ENCODE results near the gene RRP7A.
"Not testable (repeated sequence)": the region's sequence is repeated elsewhere in the genome, so short reads cannot be mapped to it uniquely, and the experiment has no call there.

The RRP7A gene

DNA sequence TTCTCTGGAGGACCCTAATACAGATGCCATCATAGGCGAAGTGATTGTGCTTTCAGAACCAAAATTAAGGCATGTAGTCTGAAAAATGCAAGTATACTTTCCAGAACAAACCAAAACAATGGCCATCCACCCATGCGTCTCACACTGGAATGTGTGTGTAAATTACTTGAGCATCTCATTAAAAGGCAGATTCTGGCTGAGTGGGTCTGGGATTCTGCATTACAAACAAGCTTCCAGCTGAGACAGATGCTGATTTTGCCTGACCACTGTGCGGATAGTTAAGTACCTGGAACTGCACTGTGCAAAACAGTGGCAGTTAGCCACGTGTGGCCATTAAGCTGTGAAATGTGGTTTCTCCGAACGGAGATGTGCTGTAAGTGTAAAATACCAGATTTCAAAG, 26.2 kb downstream of the RRP7A start:
- no peak for DNase-seq

DNA sequence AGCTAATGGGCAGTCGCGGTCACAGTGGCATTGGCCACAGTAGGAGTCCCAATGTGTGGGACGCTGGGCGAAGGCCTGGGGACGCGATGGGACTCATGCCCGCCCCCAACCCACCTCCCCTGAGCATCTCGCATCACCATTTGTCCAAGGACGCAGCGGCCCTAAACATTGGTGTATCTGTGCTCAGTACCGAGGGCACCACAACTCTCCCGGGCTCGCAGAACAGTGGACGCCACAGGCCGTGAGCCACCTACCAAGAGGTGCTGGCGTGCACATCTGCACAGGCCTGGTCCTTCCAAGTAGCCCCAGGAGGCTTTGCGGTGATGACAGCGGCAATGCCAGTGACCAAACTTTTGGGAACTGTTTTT, 27.3 kb downstream of the RRP7A start:
- no peak for DNase-seq

DNA sequence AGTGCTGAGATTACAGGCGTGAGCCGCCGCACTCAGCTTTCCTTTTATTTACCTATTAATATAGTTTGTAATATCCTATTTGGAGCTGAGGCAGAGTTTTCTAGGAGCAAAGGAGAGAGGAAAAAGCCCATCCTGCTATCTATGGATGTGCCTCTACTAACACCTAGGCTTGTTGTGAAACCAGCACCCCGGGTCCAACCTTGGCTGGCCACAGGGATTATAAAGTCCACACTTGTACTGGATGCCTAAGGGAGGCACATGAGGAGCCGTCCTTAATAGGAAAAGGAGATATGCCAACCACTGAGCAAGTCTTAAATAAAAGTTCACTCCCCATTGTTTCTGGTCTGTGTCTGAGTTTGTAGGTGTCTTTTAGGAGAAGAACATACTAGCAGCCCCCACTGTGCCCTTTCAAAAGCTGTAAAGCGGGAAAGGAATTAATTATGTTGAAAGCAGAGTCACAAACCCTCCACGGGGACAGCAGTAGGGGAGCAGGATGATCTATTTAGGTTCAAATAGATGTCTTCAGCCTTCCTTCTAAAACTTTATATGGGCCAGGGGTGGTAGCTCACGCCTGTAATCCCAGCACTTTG, 29.3 kb downstream of the RRP7A start:
- no peak for DNase-seq

DNA sequence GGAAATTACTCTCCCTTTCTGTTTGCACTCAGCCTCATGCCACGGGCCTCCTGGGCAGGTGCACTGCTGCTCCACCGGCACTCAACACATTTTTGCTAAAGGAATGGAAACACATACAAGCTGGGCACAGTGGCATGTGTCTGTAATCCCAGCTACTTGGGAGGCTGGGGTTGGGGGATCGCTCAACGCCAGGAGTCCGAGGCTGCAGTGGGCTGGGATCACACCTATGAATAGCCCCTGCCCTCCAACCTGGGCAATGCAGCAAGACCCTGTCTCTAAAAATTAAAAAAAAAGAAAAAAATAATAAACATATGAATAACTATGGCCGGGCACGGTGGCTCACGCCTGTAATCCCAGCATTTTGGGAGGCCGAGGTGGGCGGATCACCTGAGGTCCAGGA, 30.6 kb downstream of the RRP7A start:
- no peak for DNase-seq

DNA sequence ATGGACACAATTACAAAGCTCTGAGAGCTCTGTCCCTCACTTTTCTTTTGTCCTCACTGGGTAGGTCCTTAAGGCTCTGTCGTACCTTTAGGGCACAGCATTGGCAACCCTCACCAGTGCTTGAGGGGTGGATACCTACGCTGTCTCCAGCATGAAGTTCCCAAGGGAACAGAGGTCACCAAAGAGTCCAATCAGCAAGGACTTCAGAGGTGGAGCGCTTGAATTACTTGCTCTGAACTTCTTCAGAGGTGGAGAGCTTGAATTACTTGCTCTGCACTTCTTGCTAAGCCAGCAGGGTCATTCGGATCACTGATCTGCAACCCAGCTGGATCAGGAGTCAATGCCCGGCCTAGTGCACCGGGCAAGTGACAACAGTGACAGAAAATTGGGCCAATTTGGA, 35.1 kb downstream of the RRP7A start:
- DNase-seq = no peak

DNA sequence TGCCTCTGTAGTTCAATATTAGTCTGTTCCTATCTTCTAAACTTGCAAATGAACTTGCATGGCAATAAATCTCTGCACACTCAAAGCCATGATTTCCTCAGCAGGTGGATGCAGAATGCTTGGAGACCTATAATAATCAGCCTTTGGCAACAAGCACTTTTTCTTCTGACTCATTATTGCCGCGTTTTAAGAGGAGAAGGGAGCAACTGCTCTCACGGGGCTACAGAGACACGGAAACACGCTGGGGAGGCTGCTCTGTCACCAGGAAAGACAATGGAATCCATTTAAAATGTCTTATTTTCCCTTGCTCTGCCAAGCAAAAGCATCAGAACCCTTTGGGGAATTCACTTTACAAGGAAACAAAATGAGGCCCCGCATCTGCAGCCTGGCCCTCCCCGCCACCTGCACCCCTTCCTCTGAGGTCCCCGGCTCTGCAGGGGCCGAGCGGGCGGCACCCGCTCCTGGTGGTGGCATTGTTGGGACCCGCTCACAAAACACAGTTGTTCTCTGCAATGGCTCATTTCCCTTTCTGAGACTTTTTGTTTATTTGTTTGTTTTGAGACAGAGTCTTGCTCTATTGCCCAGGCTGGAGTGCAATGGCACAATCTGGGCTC, 35.9 kb downstream of the RRP7A start:
- not testable (repeated sequence) for DNase-seq

DNA sequence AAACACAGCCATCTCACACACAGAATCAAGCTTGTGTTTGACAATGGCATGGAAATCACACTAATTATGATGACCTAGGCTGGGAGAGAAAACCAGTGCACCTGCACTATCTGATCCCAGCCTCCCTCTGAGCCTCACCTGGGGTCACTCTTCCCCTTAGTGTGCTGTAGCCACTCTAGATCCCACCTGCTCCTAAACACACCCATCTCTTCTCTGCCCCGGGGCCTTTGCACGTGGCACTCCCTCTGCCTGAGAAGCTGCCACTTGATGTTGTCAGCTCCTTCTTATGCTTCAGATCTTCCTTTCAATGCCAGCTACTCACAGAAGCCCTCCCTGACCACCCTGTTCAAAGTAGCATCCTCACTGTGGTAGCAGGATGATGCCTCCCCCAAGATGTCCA, 44.5 kb downstream of the RRP7A start:
- no peak for DNase-seq

DNA sequence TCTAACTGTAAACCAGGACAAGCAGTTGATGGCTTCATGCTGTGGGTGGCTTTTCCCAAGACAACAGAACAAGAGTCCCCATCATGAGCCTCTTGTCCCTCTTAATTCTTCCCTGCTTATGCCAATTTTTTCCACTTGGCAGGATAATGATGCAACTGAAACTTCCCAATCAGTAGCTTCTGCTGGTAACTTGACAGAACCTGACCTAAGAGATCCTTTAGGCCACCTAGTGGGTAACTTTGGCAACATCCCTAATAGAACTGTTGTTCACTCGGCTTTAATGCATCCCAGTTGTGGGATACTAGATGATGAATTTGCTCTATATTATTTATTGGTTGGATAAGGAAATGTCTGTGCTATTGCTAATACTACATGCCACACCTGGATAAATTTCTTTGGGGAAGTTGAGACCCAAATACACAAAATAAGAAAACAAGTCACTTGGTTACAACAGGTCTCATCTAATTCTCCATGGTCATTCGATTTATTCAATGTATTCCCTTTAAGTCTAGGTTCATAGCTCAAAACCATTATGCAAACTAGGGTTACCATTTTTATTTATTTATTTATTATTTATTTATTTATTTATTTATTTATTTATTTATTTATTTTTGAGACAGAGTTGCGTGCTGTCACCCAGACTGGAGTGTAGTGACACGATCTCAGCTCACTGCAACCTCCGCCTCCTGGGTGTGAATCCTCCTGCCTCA, 46.0 kb downstream of the RRP7A start:
- DNase-seq = peak; percentile 42 to 65

DNA sequence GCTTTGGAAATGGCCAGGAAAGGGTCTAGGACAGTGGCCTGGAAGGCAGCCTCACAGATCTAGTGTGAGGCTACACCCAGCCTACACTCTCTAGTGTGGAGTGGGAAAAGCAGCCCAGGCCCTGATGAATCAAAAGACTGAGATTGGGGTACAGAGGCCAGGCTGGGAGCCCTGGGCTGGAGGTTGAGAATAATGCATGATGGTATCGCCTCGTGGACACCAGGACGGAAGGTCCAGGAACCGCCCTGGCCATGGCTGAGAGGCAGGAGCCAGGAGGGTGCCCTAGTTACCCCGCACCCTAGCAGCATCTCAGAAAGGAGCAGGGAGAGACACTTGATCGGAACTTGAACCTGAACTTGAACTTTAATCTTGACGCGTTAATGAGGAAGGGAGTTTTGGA, 46.9 kb downstream of the RRP7A start:
- DNase-seq = no peak

DNA sequence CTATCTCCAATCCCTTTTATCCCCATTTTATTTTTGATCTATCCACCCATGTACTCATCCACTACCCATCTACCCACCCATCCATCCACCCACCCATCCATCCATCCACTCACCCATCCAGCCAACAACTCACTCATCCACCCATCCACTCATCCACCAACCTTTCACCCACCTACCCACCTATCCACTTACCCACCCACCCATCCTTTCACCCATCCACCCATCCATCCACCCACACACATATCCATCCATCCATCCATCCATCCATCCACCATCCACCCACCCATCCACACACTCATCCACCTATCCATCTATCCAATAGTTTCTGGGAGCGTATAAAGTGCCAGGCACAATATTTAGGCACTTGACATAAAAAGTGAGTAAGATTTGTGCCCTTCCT, 48.2 kb downstream of the RRP7A start:
- no peak for DNase-seq

DNA sequence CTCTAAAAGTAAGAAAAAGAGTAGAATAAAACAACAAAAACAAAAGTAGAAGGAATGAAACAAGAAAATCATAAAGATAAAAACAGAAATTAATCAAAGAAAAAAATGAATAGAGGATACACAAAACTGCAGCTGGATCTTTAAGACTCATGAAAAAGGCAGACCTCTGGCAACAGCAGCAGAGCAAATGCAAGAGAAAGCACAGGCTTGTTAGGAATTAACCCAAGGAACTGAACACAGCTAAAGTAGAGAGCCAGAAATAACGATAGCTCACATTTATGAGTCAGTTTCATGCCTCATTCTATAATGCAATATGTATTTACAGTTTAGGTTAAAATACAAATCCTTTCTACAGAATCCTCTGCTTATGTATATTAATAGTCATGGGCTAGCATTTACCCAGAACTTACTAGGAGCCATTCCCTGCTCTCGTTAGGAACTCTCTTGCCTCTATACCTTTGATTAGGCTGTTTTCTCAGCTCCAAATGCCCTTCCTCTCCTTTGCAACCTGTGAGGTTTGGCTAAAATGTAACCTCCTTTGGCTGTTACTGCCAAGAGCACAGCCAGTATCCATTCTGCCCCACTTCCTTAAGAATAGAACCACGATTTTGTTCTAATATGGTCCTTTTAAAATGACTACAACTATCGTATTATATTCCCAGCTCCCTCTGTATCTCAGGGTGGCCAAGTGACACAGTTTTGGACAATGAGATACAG, 49.1 kb downstream of the RRP7A start:
- DNase-seq = no peak

DNA sequence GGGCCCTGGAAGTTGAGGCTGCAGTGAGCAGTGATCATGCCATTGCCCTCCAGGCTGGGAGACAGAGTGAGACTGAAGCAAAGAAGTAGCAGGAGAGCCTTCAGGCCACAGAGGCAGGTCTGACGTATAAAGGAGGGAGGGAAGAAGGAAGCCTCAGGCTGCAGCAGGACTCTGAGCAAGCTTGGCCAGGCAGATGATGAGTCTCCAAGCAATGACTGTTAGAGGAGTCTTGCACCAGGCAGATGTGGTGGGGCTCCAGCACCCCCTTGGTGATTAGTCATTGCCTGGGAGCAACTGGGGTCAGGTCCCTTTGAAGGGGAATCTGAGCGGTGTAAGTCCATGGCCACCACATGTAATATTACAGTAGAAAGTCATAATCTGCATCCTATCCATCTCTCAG, 50.8 kb downstream of the RRP7A start:
- DNase-seq = no peak

DNA sequence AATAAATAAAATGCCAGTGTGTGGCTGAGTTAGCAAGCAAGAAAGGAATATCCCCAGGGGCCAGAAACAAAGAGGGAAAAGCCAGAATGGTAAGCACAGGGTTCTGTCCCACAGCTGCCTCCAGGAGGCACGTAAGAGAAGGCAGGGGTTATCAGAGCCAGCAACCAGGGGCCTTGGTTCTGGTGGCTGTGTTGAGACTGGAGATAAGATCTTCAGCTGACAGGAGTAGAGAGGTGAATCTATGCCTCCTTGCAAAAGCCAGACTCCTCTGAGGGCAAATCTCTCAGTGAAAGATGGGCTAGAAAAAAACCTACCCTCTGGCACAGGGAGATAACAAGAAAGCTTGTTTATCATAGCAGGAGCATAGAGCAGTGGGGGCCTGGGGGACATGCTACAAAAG, 57.6 kb downstream of the RRP7A start:
- DNase-seq = no peak

DNA sequence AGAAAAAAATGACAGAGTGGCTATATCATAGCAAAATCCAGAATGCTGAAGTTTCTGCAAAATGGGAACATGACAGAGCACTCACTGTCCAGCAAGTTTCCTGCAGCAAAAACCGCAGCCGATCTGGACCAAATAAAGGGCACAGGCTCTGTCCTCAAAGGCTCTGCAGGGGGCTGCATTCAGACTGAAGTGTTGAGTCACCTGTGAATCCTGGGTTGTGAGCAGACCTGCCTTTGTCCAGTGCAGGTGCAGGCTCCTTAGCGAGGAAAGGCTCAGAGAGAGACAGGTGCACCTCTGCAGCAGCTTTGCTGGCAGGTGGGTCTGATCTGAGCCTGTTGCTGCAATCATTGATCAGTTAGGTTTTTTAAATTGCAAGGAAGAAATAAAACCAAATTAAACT, 58.1 kb downstream of the RRP7A start:
- no peak for DNase-seq

All from NCI-H446 (cell line).